Loucy (cell line): ENCODE results near the gene ZBTB3.

Experiments
- EZH2phosphoT487 ChIP-seq: fragments of 200-600 bp; IDR thresholded peaks from 2 replicates; pipeline ENCODE4 v1.6.1; 2018; ENCODE audit warnings: antibody characterized with exemption, mild to moderate bottlenecking, moderate library complexity, borderline replicate concordance
- TF ChIP-seq, protein P1 (sequence below): fragments of 200-600 bp; sonication (generic); conservative IDR thresholded peaks from 2 replicates; pipeline ENCODE4 v1.5.1; 2014; ENCODE audit warnings: mild to moderate bottlenecking, antibody characterized with exemption, low read length

DNA sequence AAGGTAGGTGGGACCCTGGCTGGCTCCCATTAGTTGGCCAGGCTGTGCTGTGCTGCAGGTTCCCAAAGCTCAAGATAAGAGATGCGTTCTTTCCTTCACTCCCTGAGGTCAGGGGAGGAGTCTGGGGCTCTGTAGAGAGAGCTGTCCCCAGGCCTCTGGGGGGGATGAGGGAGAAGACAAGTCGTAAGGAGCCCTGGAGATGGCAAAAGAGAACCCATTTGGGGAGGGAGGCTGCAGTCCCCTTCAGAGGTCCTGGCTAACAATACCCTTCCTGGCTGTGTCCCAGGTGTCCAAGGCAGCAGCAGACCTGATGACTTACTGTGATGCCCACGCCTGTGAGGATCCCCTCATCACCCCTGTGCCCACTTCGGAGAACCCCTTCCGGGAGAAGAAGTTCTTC, 45.6 kb downstream of the ZBTB3 start:
- TF ChIP-seq EZH2phosphoT487, result no peak
- TF ChIP-seq, protein P1, sequence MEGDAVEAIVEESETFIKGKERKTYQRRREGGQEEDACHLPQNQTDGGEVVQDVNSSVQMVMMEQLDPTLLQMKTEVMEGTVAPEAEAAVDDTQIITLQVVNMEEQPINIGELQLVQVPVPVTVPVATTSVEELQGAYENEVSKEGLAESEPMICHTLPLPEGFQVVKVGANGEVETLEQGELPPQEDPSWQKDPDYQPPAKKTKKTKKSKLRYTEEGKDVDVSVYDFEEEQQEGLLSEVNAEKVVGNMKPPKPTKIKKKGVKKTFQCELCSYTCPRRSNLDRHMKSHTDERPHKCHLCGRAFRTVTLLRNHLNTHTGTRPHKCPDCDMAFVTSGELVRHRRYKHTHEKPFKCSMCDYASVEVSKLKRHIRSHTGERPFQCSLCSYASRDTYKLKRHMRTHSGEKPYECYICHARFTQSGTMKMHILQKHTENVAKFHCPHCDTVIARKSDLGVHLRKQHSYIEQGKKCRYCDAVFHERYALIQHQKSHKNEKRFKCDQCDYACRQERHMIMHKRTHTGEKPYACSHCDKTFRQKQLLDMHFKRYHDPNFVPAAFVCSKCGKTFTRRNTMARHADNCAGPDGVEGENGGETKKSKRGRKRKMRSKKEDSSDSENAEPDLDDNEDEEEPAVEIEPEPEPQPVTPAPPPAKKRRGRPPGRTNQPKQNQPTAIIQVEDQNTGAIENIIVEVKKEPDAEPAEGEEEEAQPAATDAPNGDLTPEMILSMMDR, result no peak
